Measurements from ENCODE around the gene NPAS1. TPM values are rescaled to one million over a fixed set of nuclear protein-coding genes. Genes with fewer than 3 reads are reported as not detected.

The NPAS1 gene
- total RNA-seq, 2 experiments from 2014 or later = 3.4 to 8.4 TPM

- Histone ChIP-seq H3K9me3 (ENCODE audit: low read length) (no peaks in the 10 kb centered on the region), H3K4me2 (ENCODE audit: low read length) (no peak overlapping the region), H3K79me2 (ENCODE audit: insufficient read depth, low read depth, low read length) (no peaks in the 10 kb centered on the region), H4K20me1 (ENCODE audit: insufficient read depth, low read length) (no peaks in the 10 kb centered on the region), H3K9me2 (ENCODE audit: insufficient read depth, low read length) (no peaks in the 10 kb centered on the region), H3K4me3 (ENCODE audit: low read depth, low read length, poor library complexity, severe bottlenecking) (no peak overlapping the region), H3K27ac (ENCODE audit: low read depth, low read length, poor library complexity, severe bottlenecking) (no peak overlapping the region), H3K36me3 (ENCODE audit: insufficient read depth, low read length) (peaks cover 42% of the 10 kb centered on the region), H2AFZ (ENCODE audit: low read length) (no peak overlapping the region), H3K4me1 (ENCODE audit: insufficient read depth, low read length, poor library complexity, severe bottlenecking) (no peaks in the 10 kb centered on the region)
- no peak for TF ChIP-seq CTCF (conservative IDR thresholded peaks at IDR 0.05; ENCODE audit: low read length)
- TF ChIP-seq EZH2phosphoT487 (IDR thresholded peaks at IDR 0.05; ENCODE audit: borderline replicate concordance, low read depth, low read length) = no peak
- DNase-seq (ENCODE audit: low spot score) = no peak
- intact Hi-C loops (cut with micrococcal nuclease; ENCODE audit: unreplicated experiment) = no loop called here
- POLR2A ChIA-PET = no interaction called here
- CTCF ChIA-PET (ENCODE audit: unreplicated experiment) = no interaction called here
- BruUV-seq (replicated peaks) = no TSS peak
Observed at GRCh38 chr19:47000373-47000772, 19.3 kb upstream of the NPAS1 start.

- no peaks in the 10 kb centered on the region for H3K4me1 ChIP-seq (ENCODE audit: insufficient read depth, low read length, poor library complexity, severe bottlenecking)
- ChIA-PET CTCF (ENCODE audit: unreplicated experiment) (no interaction called here), POLR2A (no interaction called here)
- no peak overlapping the region for H2AFZ ChIP-seq (ENCODE audit: low read length)
- no peak overlapping the region for H3K4me3 ChIP-seq (ENCODE audit: low read depth, low read length, poor library complexity, severe bottlenecking)
- no peaks in the 10 kb centered on the region for H4K20me1 ChIP-seq (ENCODE audit: insufficient read depth, low read length)
- H3K36me3 ChIP-seq (ENCODE audit: insufficient read depth, low read length) = peaks cover 40% of the 10 kb centered on the region
- no peak overlapping the region for H3K27ac ChIP-seq (ENCODE audit: low read depth, low read length, poor library complexity, severe bottlenecking)
- DNase-seq (ENCODE audit: low spot score) = no peak
- intact Hi-C loops (cut with micrococcal nuclease; ENCODE audit: unreplicated experiment) = no loop called here
- no TSS peak for BruUV-seq (replicated peaks)
- H3K9me3 ChIP-seq (ENCODE audit: low read length) = no peaks in the 10 kb centered on the region
- H3K79me2 ChIP-seq (ENCODE audit: insufficient read depth, low read depth, low read length) = no peaks in the 10 kb centered on the region
- TF ChIP-seq EZH2phosphoT487 (IDR thresholded peaks at IDR 0.05; ENCODE audit: borderline replicate concordance, low read depth, low read length) = no peak
- TF ChIP-seq CTCF (conservative IDR thresholded peaks at IDR 0.05; ENCODE audit: low read length) = no peak
- no peaks in the 10 kb centered on the region for H3K9me2 ChIP-seq (ENCODE audit: insufficient read depth, low read length)
- no peak overlapping the region for H3K4me2 ChIP-seq (ENCODE audit: low read length)
Observed at GRCh38 chr19:47001584-47001983, 18.1 kb upstream of the NPAS1 start.

- no peaks in the 10 kb centered on the region for H4K20me1 ChIP-seq (ENCODE audit: insufficient read depth, low read length)
- no peaks in the 10 kb centered on the region for H3K79me2 ChIP-seq (ENCODE audit: insufficient read depth, low read depth, low read length)
- POLR2A ChIA-PET = no interaction called here
- intact Hi-C loops (cut with micrococcal nuclease; ENCODE audit: unreplicated experiment) = no loop called here
- H3K4me2 ChIP-seq (ENCODE audit: low read length) = no peak overlapping the region
- no peak overlapping the region for H3K4me3 ChIP-seq (ENCODE audit: low read depth, low read length, poor library complexity, severe bottlenecking)
- TF ChIP-seq CTCF (conservative IDR thresholded peaks at IDR 0.05; ENCODE audit: low read length) (no peak), EZH2phosphoT487 (IDR thresholded peaks at IDR 0.05; ENCODE audit: borderline replicate concordance, low read depth, low read length) (no peak)
- no peaks in the 10 kb centered on the region for H3K9me3 ChIP-seq (ENCODE audit: low read length)
- CTCF ChIA-PET (ENCODE audit: unreplicated experiment) = no interaction called here
- H3K27ac ChIP-seq (ENCODE audit: low read depth, low read length, poor library complexity, severe bottlenecking) = no peak overlapping the region
- no peaks in the 10 kb centered on the region for H3K9me2 ChIP-seq (ENCODE audit: insufficient read depth, low read length)
- no peaks in the 10 kb centered on the region for H3K4me1 ChIP-seq (ENCODE audit: insufficient read depth, low read length, poor library complexity, severe bottlenecking)
- H3K36me3 ChIP-seq (ENCODE audit: insufficient read depth, low read length) = peaks cover 35% of the 10 kb centered on the region
- DNase-seq (ENCODE audit: low spot score) = no peak
- TSS peak; percentile 28 for BruUV-seq (replicated peaks)
- H2AFZ ChIP-seq (ENCODE audit: low read length) = no peak overlapping the region
Observed at GRCh38 chr19:47002106-47002766, 17.4 kb upstream of the NPAS1 start.

Measured in OCI-LY7 (cell line).